Measurements from ENCODE around the gene POLR3G. TPM values are rescaled to one million over a fixed set of nuclear protein-coding genes. Genes with fewer than 3 reads are reported as not detected.

POLR3G gene
- total and polyA plus RNA-seq, 2 experiments from 2014 or later, result 0.79 to 3.5 TPM

- no peak for DNase-seq (ENCODE audit: low spot score)
- Histone ChIP-seq H2AFZ (no peak overlapping the region), H3K27ac (no peak overlapping the region), H3K27me3 (no peaks in the 10 kb centered on the region), H3K9me2 (replicated peaks; ENCODE audit: insufficient read depth) (no peaks in the 10 kb centered on the region), H3K4me3 (no peak overlapping the region), H4K20me1 (ENCODE audit: insufficient read depth, poor library complexity, severe bottlenecking) (no peaks in the 10 kb centered on the region), H3K36me3 (replicated peaks; ENCODE audit: insufficient read depth, low read depth) (no peaks in the 10 kb centered on the region), H3K9me3 (ENCODE audit: low read depth) (peaks cover 5% of the 10 kb centered on the region), H3K4me1 (ENCODE audit: insufficient read depth) (no peaks in the 10 kb centered on the region), H3K4me2 (no peak overlapping the region), H3K79me2 (no peaks in the 10 kb centered on the region)
- TF ChIP-seq EZH2phosphoT487 (IDR thresholded peaks at IDR 0.05; ENCODE audit: low read depth, severe bottlenecking, unreplicated experiment) (no peak), EZH2 (IDR thresholded peaks at IDR 0.05; ENCODE audit: borderline replicate concordance) (no peak), CTCF (IDR thresholded peaks at IDR 0.05; ENCODE audit: poor library complexity) (no peak)
Measured at GRCh38 chr5:90518661-90519060, 44.0 kb downstream of the POLR3G start.

- DNase-seq (ENCODE audit: low spot score), result no peak
- H3K4me1 ChIP-seq (ENCODE audit: insufficient read depth), result no peaks in the 10 kb centered on the region
- H3K4me2 ChIP-seq, result no peak overlapping the region
- no peak overlapping the region for H2AFZ ChIP-seq
- H4K20me1 ChIP-seq (ENCODE audit: insufficient read depth, poor library complexity, severe bottlenecking), result no peaks in the 10 kb centered on the region
- H3K27me3 ChIP-seq, result no peaks in the 10 kb centered on the region
- no peaks in the 10 kb centered on the region for H3K36me3 ChIP-seq (replicated peaks; ENCODE audit: insufficient read depth, low read depth)
- H3K79me2 ChIP-seq, result no peaks in the 10 kb centered on the region
- no peaks in the 10 kb centered on the region for H3K9me2 ChIP-seq (replicated peaks; ENCODE audit: insufficient read depth)
- 93% methylated on average over 7 of the region's 7 CpGs for WGBS (ENCODE audit: low lambda C conversion rate, missing lambda C conversion rate)
- peaks cover 5% of the 10 kb centered on the region for H3K9me3 ChIP-seq (ENCODE audit: low read depth)
- no peak for TF ChIP-seq CTCF (IDR thresholded peaks at IDR 0.05; ENCODE audit: poor library complexity)
- TF ChIP-seq EZH2phosphoT487 (IDR thresholded peaks at IDR 0.05; ENCODE audit: low read depth, severe bottlenecking, unreplicated experiment), result no peak
- no peak for TF ChIP-seq EZH2 (IDR thresholded peaks at IDR 0.05; ENCODE audit: borderline replicate concordance)
- H3K27ac ChIP-seq, result no peak overlapping the region
- no peak overlapping the region for H3K4me3 ChIP-seq
Measured at GRCh38 chr5:90519081-90519480, 44.4 kb downstream of the POLR3G start.

GRCh38 chr5:90528601-90529193 lies 54.0 kb downstream of the POLR3G start:
- H3K79me2 ChIP-seq, result peaks cover 45% of the 10 kb centered on the region
- H4K20me1 ChIP-seq (ENCODE audit: insufficient read depth, poor library complexity, severe bottlenecking), result no peaks in the 10 kb centered on the region
- no peaks in the 10 kb centered on the region for H3K9me2 ChIP-seq (replicated peaks; ENCODE audit: insufficient read depth)
- no peaks in the 10 kb centered on the region for H3K27me3 ChIP-seq
- H3K4me1 ChIP-seq (ENCODE audit: insufficient read depth), result peaks cover 15% of the 10 kb centered on the region
- H3K36me3 ChIP-seq (replicated peaks; ENCODE audit: insufficient read depth, low read depth), result no peaks in the 10 kb centered on the region
- peak; percentile 23 for DNase-seq (ENCODE audit: low spot score)
- H3K9me3 ChIP-seq (ENCODE audit: low read depth), result no peaks in the 10 kb centered on the region
- peak overlapping the region; percentile 59 for H3K4me3 ChIP-seq
- peak overlapping the region; percentile 90 for H3K4me2 ChIP-seq
- peak overlapping the region; percentile 88 for H3K27ac ChIP-seq
- TF ChIP-seq EZH2phosphoT487 (IDR thresholded peaks at IDR 0.05; ENCODE audit: low read depth, severe bottlenecking, unreplicated experiment) (no peak), EZH2 (IDR thresholded peaks at IDR 0.05; ENCODE audit: borderline replicate concordance) (no peak), CTCF (IDR thresholded peaks at IDR 0.05; ENCODE audit: poor library complexity) (no peak)
- 3% methylated on average over 18 of the region's 18 CpGs for WGBS (ENCODE audit: low lambda C conversion rate, missing lambda C conversion rate)
- peak overlapping the region; percentile 83 for H2AFZ ChIP-seq

Measured in hepatocyte (in vitro differentiated cells).